HG02973 (cell line): Measurements from ENCODE around the gene NKX6-1.

Source experiments
- ATAC-seq: cut with Tn5 transposase; IDR thresholded peaks from one replicate; pipeline ENCODE4 v1.9.1; 2021; ENCODE audit warnings: moderate library complexity; ENCODE audit not compliant: unreplicated experiment

NKX6-1 gene

GRCh38 chr4:84498935-84499623 is at the start of gene NKX6-1:
Gene NKX6-1 (minus strand): TSS chr4:84499292. CDS start chr4:84498228, 1,064 bp downstream.
- no peak for ATAC-seq

GRCh38 chr4:84547211-84547610 is 48.1 kb upstream of the NKX6-1 start:
- ATAC-seq = no peak

DNA sequence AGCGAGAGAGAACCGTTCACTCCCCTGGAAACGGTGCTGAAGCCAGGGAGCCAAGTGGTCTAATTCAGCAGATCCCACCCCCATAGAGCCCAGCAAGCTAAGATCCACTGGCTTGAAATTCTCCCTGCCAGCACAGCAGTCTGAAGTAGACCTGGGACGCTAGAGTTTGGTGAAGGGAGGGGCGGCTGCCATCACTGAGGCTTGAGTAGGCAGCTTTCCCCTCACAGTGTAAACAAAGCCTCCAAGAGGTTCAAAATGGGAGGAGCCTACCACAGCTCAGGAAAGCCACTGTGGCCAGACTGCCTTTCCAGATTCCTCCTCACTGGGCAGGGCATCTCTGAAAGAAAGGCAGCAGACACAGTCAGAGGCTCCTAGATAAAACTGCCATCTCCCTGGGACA is 46.0 kb upstream of the NKX6-1 start:
- no peak for ATAC-seq

DNA sequence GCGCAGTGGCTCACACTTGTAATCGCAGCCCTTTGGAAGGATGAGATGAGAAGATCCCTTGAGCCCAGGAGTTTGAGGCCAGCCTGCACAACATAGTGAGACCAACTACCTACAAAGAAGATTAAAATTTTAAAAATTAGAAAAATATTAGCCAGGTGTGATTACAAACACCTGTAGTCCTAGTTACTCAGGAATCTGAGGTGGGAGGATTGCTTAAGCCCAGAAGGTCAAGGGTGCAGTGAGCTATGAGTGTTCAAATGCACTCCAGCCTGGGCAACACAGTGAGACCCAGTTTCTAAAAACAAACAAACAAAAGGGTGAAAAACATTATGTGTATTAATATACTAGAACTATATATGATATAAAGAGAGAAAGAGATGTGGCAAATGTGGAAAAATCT is 36.8 kb upstream of the NKX6-1 start:
- no peak for ATAC-seq

DNA sequence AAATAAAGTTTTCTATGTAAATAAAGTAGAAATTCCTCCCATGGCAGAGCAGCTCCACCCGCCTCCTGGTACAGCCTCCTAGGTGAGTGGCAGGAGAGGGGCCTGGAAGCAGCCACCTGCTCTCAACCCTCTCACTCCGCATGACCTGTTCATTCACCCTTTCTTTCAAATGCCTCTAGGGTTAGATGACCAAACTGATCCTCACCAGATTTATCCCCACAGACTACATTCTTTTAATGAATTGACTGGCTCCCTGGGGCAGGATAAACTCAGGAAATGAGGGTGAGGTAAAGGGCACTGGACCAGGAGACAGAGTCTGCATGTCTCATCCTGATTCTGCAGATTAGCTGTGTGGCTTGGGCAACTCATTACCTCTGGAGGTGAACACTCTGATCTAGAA is 32.6 kb upstream of the NKX6-1 start:
- ATAC-seq = no peak

GRCh38 chr4:84530871-84531270 is 31.8 kb upstream of the NKX6-1 start:
- no peak for ATAC-seq

DNA sequence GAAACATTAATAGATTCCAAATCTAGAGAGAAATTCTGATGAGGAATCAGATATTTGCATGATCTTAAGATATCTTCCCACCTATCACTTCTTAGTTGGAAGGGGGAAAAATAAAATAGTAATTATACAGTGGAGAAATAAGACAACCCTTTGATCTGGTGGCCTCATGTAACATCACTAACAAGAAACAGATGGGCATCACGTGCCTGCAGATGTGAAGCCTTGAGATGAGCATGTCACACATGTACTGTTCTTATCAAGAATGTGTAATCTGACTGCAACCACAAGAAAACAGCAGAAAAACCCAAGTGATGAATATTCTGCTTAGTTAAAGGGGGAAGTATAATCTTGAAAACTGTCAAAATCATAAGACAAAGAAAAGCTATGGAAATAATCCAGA is 31.4 kb upstream of the NKX6-1 start:
- ATAC-seq = no peak

DNA sequence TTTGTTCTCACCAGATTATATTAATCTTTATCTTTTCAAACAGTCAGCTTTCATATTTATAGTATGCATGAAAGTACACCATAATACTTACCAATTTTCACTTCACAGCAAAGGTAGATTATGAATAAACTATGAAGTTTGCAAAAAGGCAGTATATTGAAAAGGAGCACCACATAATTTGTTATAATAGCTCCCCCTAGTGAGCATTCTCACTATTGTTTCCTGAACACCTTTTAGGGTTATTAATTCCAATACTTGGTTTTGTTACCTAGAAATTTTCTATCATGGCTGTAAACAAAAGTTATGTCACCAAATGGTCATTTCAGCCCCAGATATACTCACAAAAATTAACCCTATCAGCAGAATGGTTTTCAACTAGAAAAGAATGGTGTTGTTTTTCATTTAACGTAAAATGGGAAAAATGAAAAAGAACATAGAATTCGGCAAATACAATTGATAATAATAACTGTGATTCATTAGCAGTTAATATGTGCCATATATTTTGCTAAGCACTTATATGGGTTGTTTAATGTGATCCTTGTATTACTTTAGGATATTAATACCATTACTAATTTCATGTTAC is 30.2 kb upstream of the NKX6-1 start:
- no peak for ATAC-seq

DNA sequence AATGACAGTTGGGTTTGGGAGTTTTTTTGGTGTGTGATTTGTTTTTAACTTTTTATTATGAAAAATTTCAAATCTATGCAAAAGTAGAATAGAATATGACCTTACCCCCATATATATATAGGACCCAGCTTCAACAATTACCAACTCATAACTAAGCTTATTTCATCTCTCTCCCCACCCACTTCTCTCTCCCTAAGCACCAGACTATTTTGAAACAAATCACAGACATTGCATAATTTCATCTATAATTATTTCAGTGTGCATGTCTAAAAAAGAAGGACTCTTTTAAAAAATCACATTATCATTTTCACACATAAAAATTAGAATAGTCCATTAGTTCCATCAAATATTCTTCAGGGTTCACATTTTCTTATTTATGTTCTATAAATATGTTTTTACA is 28.3 kb upstream of the NKX6-1 start:
- ATAC-seq = no peak

DNA sequence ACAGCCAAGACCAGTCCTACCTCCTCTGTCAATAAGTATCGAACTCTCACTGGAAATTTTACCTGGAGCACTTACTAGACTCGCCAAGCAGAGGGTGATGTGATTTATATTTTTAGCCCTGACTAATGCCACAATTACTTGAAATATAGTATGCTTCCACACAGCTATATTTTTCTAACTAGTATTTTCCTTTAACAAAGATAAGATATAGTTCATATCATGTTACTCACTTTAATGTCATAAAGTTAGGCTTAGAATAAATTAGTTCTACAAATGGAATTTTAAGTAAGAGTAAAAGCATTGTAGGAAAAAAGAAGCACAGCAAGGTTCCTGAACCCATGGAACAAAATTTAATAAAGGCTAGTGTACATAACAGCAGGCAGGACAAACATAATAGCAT is 16.0 kb upstream of the NKX6-1 start:
- no peak for ATAC-seq

- no peak for ATAC-seq
These were observed 13.2 kb upstream of the NKX6-1 start for GRCh38 chr4:84512277-84512676.

GRCh38 chr4:84511703-84512102 is 12.6 kb upstream of the NKX6-1 start:
- no peak for ATAC-seq

DNA sequence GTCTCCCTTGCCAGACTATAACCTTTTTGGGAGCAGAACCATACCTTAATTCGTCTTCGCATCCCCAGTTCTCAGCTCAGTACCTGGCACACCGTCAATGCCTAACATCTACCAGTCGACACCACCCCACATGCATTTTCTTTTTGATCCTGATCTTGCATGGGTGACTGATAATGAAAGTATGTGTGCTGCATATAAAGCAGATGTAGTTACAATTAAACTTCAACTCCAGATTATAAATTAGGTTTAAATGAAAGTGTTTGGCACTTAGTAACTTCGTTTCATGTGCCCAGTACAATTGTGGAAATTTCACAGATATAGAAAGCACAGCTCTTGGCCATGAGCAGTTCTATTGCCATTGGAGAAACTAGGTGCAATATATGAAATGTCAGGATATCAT is 8.8 kb upstream of the NKX6-1 start:
- no peak for ATAC-seq

- ATAC-seq = no peak
These were observed 5.7 kb upstream of the NKX6-1 start for GRCh38 chr4:84504821-84505220.

DNA sequence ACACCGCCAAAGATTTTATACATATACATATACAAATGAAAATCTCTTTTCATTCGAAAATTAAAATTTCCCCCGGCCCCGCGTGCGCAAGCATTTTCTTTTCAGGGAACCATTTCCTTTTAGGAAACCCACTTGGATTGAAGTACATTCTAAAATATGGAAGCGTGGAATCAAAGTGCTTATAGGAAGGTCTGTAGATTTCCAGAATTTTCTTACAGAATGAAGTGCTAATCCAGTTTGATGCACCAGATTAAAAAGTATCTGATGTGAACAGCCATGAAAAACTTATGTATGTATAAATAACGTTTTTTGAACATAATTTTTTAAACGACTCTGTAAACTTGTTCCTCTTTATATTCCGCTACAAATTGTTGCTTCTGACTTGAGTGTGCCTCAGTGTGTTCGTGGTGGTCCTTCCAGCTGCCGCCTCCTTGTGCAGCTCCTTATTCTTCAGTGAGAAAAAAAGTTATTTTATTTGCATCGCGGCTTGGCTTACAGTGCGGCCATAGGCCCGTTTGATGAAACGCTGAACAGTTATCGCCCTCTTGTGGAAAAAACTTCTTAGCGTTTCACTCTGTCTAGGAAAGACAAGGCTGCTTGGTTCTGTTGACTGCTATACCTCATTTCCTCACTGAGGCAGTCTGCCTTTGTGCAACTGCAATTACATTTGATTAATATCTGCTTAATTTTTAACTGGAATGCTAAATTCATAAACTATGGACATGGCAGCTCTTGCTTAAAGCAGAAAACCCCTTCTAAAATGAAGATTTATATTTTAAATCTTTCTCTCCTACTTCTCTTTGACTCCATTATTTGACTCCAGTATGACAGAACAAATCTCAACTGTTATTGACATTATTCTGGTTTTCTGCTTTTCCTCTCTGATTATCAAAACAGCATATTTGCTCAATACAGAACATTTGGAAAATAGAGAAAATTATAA is 4.7 kb upstream of the NKX6-1 start:
- ATAC-seq = peak; percentile 78

DNA sequence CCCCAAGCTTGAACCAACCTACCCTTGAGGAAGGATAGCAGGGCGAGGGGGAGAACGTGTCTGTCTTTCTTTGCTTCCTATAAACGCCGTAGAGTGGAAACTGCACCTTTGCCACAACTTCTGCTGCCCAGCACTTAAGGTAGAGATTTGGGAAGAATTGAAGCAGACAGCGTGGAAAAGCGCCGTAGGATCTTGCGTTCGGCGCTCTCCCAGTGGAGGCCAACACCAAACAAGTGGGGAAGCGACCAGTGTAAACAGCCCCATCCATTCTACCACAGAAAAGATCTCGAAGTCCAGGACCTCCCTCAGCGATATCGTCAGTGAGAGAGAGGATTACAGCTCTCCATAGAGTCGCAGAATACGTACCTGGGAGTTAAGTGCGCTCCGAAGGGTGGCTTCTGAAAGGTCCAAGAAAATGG is 3.9 kb upstream of the NKX6-1 start:
- no peak for ATAC-seq

DNA sequence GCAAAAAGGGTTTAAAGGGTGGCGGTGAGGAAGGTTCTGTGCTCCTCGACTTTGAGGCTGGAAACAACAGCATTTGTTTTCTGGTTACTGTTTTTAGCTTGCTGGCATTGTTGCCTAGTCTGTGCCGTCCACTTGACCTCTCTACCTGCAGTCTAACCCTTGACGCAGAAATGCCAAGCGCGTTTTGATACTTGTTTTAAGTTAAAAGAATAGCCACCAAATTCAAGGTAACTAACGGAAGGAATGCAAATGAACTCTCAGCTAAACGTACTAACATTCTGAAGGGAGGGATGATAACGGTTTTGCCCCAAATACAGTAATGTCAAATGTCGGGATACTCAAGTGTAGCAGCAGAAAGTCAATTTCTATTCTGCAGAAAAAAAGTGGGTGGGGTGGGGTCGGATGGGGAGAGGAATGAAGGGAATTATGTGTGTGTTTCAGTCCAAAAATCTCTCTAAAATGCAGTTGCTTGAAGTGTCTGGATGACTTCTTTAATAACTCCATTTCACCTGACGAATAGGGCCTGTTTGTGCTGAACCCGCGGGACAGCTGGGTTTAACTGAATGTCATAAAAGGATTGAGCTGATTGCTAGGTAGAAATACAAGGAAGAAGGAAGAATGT is 3.4 kb upstream of the NKX6-1 start:
- ATAC-seq = no peak

DNA sequence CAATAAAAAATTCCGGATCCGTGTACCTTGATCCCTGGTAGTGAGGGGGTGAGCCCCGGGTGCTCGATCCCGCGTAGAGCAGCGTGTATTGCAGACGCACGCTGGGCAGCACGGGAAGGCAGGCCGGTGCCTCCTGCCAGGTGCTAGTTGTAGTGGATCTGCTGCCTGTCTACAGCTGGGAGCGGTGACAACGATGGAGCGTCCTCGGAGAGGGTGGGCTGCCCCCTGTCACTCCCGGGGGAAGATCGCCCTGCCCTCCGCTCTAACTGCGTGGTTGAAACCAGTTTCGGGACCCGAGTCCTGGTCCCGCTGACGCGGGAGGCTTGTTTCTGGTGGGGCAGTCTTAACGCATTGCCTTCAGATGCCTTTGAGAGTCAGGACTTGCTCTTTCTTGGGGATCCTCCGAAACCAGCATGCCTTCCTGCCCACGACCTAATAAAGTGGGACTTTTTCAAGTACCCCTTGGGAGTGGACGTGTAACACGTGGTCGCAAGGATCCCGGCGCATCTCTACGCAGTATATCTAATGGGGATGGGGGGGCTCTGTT is 2.7 kb upstream of the NKX6-1 start:
- ATAC-seq = no peak

DNA sequence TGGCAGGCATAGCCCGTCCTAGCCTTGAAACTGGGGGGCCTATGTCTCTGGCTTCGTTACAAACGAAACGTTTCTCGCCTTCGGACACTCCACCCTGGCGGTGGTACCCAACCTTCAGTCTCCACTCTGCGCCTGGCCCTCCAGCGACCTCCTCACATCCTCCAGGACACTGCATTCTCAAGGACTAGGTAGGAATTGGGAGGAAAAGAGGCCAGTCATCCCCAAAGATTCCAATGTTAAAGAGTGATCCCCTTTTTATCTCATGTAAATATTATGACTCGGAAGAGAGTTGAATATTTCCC is 2.1 kb upstream of the NKX6-1 start:
- no peak for ATAC-seq

DNA sequence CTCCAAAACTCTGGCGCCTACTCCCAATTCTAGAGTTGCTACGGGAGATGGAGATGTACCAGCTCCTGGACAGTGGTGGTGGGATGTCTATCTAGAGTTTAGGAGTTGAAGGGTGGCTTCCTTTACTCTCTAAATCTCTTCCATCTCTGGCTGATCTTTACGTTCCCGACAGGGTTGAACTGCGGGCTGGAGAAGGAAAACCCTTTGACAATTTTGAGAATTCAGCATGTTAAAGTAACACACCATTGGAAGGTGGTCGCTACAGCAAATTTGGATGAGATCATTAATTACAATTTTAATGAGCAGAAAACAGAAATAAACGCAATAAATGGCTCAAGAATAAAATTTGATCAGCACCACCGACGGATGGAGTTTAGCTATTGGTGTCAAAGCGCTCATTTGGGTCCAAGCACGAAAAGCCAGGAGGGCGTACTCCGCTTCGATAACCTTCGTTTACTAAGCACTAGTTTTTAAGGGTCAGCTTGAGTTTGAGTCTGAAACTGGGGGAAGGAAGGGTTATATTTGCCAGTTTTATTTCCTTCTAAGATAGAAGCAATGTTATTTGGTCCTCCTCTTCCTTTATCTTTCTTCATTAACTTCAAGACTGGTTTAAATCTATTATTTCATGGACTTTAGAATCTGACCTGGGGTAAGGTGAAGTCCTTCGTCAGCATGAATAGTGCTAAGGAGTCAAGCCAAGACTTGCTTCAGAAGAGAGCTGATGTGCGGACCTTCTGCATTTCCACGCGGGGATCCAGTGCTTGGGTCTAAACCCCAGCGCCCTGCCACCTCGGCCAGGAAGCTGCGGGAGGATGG is 1.5 kb upstream of the NKX6-1 start:
- no peak for ATAC-seq

- ATAC-seq = no peak
These were observed 511 bp upstream of the NKX6-1 start for GRCh38 chr4:84499624-84499982.
